ENCODE measurements around the gene SNX24.
"Not testable (repeated sequence)": the region's sequence is repeated elsewhere in the genome, so short reads cannot be mapped to it uniquely, and the experiment has no call there.

GRCh38 chr5:122974251-122974650, 128.8 kb downstream of the SNX24 start:
- TF ChIP-seq, protein P1, sequence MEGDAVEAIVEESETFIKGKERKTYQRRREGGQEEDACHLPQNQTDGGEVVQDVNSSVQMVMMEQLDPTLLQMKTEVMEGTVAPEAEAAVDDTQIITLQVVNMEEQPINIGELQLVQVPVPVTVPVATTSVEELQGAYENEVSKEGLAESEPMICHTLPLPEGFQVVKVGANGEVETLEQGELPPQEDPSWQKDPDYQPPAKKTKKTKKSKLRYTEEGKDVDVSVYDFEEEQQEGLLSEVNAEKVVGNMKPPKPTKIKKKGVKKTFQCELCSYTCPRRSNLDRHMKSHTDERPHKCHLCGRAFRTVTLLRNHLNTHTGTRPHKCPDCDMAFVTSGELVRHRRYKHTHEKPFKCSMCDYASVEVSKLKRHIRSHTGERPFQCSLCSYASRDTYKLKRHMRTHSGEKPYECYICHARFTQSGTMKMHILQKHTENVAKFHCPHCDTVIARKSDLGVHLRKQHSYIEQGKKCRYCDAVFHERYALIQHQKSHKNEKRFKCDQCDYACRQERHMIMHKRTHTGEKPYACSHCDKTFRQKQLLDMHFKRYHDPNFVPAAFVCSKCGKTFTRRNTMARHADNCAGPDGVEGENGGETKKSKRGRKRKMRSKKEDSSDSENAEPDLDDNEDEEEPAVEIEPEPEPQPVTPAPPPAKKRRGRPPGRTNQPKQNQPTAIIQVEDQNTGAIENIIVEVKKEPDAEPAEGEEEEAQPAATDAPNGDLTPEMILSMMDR (IDR thresholded peaks at IDR 0.05 in 2 of 3, conservative IDR thresholded peaks at IDR 0.05 in 1 of 3; ENCODE audit: insufficient read depth in 2 of 3, low read depth in 1 of 3, low read length in 3 of 3) = not testable (repeated sequence)
- not testable (repeated sequence) for TF ChIP-seq U2AF2 (optimal IDR thresholded peaks at IDR 0.05; ENCODE audit: low read depth, low read length); TEAD1 (CRISPR knock-in tag; IDR thresholded peaks at IDR 0.05); TAF1 (IDR thresholded peaks at IDR 0.05; ENCODE audit: control insufficient read depth, extremely low read depth, insufficient read depth, low read length, severe bottlenecking); POLR2A (conservative IDR thresholded peaks at IDR 0.05); RFX5 (IDR thresholded peaks at IDR 0.05; ENCODE audit: low read depth, low read length); RB1 (IDR thresholded peaks at IDR 0.05; ENCODE audit: low read depth)
